Astrocyte of the hippocampus (primary cell): ENCODE measurements around the gene PHACTR1.

Source experiments
- DNase-seq: peaks from one replicate; pipeline ENCODE4 v3.0.0; 2011; ENCODE audit warnings: low read depth, low spot score

PHACTR1 gene

DNA sequence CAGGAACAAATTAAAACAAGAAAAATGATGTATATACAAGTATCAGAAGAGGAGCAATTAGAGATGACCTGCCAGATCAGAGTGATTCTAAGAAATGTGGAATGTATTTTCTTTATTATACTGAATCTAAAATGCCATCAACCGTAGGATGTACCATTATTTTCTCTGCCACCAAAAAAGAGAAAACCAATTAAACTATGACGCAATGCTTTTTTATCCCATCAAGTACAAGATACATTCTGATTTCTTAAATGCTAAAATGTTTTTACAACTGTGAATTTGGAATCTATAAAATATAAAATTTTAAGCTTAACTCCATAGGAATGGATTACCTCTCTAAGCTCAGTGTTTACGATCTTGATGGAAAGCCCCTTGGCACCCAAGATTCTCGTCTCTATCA lies 85.9 kb downstream of the PHACTR1 start:
- DNase-seq: no peak

DNA sequence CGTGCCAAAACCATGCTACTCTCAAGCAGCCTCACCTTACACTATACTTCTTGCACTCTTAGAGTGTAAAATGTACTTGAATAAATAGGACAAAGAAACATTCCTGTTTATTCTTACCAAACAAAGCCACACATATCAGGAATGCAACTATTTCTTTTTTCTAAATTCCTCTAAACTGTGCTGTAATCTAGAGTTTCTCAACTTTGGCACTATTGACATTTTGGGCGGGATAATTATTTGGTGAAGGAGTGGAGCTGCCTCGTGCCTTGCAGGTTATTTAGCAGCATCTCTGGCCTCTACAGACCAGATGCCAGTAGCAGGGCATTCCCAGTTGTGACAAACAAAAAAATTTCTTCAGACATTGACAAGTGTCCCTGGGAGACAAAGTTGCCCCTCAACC lies 86.9 kb downstream of the PHACTR1 start:
- DNase-seq: peak; percentile 22

DNA sequence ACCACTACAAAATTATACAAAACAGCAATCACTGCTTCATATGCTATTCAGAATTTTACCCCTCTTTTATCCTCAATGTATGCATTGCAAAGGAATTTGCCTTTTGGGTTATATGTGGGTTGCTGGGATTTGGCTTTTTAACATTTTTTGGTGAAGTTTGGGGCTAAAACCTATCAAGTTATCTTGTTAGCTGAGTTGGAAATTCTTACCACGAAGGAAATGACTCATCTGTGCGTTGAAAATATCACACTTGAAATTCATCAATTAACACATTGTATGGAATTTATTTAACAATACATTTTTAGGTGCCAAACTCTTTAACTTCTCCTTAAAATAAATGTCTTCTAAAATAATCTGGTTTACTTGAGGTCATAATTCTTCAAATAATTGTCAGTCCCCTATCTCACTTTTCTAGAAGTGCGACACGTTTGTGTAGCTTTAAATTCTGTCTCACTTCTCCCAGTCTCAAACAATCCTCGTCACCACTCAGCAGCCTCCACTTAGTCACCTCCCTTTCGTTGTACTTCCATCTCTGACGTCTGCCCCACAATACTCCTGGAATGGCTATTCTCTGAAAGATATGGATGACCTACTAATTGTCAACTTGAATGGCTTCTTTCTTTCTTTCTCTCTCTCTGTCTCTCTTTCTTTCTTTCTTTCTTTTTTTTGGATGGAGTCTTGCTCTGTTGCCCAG lies 88.5 kb downstream of the PHACTR1 start:
- DNase-seq: peak; percentile 53

DNA sequence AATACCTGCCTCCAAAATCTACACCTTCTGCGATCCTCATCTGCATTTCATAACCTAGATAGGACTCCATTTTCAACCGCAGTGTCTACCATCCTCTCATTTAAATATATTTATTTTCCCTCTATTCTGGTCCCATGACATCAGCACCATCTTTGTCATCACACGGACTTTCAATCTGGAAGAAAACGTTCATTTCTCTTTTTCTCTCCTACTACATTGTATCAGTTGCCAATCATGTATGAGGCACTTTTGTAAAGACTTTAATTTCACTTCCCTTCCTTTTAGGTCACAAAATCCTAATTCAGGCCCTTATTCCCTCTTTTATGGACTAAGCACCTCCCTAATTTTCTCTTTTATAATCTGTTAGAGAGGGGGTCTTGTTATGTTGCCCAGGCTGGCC lies 89.6 kb downstream of the PHACTR1 start:
- DNase-seq: no peak

DNA sequence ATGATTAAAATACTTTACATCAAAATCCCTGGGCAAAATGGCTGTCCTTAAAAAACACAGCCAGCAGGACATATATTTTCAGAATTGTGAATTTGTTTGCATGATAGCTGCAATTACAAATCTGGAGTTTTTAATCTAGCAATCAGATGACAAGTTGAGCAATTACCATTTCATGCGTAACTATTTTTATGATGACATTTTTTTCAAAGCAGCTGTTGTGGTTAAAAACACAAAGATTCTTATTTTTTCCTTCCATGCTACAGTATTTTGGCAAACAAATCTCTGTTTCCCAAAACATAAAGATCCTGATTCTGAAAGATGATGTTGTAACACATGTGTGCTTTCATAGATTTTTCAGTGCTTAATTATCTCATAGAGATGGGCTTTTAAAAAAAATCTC lies 90.2 kb downstream of the PHACTR1 start:
- no peak for DNase-seq

DNA sequence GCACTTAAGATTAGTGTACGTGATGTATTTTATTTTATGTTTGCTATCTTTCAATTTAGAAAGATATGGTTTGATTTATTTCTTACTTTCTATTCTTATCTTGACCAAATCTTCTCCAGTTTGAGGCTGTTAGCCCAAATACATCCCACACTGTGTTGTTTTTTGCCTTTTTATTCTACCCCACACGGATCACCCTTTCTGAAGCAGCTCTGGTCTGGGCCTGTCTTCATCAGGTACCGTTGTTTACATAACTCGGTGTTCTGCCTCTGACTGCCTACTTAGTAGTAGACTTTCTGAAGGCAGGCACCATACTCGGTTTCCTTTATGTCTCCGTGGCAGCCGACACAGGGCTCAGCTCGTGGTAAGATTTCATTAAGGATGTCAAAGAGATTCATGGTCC lies 95.0 kb downstream of the PHACTR1 start:
- DNase-seq: no peak

DNA sequence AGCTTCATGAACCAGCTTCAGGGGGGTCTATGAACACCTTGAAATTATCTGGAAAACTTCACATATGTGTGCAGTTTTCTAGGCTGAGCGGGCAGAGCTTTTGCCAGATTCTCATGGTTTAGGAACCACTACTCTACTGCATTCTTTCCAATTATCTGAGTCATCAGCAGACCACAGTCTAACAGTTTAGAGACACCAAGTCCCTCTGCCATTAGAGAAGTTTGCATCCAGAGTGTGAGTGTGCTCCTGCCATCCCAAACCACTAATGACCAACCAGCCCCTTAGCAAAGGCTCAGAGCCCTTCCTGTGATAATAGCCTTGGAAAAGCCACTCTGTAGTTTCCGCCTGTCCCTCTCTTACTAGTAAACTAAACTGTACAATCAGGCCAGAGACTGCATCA lies 96.8 kb downstream of the PHACTR1 start:
- peak; percentile 84 for DNase-seq

DNA sequence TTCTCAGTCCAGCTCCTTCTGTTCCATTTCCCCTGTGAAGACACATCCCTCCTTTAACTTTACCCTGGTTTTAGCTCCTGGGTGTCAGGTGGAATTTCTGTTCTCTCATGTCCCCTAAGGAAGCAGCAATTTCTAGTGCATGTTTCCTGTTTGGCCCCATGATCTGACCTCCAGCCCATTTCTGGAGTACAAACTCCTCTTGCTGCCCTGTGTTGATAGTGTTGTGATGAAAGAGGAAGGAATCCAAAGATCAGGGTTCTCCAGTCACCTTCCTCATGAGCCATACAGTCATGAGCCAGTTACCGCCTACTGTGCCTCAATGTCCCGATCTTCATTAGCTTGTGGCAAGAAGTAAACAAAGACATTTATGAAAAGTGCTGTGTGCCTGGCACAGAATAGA lies 97.4 kb downstream of the PHACTR1 start:
- DNase-seq: no peak

DNA sequence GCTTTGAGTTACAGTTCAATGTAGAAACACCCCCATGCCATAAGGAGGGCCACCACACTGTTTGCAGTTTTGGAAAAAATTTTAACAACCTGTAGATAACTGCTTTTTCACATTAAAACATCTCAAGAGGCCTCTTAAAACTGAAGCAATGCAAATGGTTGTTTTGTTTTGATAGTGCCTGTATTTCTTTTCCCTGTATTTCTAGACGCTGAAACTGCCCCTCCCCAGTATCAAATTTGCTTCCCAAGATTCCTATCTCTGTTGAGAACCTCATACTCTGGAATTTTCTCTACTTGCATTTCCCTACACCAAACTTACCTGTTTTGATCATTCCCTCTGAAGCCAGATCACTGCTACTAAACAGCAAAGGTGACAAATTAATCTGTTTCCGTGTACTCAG lies 98.5 kb downstream of the PHACTR1 start:
- DNase-seq: no peak

DNA sequence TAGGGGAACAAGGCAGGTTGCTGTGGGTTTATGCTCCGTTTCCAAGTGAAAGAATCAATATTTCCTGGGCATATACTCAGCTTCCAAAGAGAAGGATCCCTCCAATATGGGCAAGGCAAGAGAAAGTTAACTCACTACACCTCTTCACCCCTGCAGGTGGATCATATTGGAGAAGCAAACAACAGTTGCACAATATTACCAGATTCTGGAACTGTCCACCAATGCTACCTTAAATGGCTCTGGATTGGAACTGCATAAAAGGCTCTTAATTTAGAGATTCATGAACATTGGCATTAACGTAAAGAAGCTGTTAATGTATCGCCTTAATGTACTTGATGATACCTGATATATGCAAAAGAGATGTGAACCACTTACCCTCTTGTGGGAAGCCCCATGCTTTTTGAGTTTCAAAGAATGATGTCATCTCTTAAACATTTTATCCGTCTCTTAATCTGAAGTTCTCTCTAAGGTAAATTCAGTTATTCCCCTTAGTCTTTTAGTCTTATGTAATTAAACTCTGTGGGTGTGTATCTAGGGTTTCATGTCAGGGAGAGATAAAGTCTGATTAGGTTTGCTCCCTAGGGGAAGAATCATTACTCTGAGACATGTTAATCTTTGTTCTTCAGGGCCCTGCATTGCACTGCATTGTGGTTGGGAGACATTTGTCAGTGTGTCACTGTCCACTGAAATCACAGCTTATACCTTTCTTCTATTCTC lies 99.5 kb downstream of the PHACTR1 start:
- peak; percentile 18 for DNase-seq

DNA sequence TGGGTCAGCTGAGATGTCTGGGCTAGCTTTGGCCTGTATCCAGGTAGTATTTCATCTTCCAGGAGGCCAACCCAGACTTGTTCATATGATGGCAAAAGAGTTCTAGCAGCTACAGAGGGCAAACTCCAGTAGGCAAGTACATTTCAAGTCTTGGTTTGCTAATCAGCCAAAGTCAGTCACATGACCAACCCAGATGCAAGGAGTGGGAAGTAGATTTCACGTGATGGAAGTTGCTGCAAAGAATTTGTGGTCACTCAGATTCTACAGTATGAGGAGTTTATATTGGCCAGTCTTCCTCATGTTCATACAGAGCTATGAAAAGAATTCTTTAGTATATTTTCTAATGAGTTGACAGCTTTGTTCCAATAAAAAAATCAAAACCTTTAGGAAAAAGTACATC lies 101.8 kb downstream of the PHACTR1 start:
- DNase-seq: peak; percentile 63

DNA sequence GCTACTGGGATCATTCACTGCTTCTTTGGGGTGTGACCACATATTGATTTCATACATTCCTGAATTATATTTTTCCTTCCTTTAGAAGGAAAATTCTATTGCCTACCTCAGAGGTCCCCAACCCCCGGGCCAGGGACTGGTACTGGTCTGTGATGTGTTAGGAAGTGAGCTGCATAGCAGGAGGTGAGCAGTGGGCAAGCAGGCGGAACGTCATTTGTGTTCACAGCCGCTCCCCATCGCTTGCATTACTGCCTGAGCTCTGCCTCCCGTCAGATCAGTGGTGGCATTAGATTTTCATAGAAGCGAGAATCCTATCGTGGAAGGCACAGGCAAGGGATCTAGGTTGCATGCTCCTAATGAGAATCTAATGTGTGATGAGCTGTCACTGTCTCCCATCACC lies 107.3 kb downstream of the PHACTR1 start:
- DNase-seq: no peak

DNA sequence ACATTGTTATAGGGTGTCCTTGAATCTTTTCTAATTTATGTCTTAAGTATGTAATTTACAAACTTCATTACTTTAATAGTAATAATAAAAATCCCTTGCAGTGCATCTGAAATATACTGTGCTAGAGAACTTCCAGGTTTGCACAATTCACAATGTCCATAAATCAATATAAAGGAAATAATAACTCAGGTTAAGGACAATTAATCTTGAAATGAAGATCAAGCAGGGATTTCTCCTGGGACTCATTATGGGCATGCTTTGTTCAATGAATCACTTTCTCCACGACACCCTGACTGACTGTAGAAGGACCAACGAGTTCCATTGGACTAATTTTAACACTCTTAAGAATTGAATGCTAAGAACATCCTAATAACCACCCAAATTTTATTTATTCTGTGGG lies 110.0 kb downstream of the PHACTR1 start:
- DNase-seq: no peak

DNA sequence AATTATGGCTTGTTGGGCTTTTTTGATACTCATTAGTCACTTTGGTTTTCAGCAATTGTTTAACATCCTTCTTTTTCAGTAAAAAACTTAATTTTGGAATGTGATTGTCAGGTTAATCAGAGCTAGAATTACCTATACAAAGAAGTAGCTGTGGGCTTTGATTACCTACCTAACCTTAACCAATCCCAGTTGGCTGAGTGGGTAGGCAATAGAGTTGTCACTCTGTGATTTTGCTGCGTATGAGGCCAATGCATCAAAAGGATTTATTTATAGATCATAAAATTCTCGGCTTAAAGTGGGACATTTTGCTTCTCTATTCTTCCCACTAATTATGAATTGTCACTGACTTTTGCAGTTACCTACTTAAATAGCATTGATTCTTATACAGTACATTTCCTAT lies 111.4 kb downstream of the PHACTR1 start:
- no peak for DNase-seq

DNA sequence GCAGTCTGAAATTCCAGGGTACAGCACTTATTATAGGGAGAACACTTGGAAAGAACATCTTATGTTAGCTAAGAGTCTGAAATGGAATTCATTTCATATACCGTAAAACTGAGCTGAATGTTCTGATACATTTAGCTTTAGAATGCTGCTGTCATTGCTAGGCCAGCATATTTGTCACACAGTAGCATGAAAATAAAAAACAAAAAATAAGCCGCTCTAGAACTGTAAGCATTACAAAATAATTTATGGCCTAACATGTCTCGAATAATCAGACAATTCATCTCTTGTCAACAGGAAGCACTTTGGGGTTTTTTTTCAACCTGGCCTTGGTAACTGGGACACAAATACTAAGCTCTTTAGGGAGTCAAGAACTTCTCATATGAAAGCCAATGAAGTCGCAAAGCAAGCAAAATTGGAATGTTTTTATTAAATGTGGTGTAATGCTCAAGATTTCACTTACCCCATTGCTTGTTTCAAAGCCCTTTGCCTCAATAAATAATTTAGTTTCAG lies 115.7 kb downstream of the PHACTR1 start:
- DNase-seq: no peak

DNA sequence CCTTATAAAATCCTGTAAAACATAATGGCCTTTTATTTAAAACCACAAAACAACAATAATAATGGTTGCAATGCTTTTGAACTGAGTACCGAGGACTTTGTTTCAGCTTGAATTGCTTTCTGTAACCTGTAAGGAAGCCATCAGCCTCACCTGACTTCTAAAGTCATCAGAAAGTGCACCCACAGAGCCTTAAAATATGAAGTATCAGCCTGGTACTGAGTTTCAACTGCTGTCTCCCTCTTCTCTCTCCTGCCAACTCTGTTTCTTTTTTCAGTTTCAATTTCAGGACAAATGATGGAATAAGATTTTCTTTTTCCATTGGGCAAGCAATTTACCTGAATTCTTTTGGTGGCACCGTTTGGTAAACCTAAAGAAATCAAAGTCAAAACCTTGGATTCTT lies 119.4 kb downstream of the PHACTR1 start:
- no peak for DNase-seq

DNA sequence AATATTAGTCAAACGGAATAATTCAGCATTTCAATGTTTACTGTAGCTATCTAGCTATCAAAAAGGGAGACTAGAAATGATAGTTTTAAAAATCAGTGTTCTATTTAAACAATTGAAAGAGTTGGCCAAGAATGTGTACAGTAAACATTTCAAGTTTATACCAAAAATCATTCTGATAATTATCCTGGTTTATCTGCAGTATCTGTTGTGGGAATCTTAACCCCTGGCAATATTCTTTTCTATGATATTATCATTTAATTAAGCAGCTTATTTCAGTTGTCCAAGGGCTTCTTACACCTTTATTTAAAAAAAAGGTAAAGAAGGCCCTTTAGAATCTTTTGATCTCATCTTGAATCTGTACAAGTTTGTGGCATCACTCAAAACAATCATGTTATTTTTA lies 125.1 kb downstream of the PHACTR1 start:
- DNase-seq: no peak

DNA sequence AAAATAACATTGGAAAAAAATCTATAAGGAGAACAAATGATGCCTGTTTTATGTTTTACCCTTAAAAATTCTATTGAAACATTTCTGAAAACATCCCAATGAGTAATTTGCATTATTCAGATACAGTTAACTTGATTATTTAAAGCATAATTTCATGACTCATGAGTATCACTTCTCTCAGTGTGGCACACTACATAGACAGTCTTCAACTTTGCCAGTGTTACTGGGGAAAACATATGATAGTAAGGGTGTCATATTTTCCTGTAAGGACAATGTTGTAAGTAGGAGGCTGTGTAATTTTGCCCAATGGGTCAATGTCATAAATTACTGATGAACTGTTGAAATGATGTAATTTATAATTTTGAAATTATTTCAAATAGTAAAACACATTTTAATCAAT lies 125.5 kb downstream of the PHACTR1 start:
- no peak for DNase-seq

DNA sequence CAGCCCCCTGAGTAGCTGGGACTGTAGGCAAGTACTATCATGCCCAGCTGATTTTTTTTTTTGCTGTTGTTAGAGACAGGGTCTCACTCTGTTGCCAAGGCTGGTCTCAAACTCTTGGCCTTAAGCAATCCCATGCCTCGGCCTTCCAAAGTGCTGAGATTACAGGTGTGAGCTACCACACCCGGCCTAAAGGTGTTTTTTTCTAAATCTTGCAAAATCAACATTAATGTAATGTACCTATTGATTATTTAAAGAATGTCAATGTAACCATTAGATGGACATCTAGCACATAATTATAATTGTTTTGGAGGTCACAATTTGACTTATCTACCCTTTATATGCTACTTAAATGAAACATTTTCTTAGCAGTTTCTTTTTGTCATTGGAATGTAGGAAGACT lies 126.1 kb downstream of the PHACTR1 start:
- DNase-seq: no peak

DNA sequence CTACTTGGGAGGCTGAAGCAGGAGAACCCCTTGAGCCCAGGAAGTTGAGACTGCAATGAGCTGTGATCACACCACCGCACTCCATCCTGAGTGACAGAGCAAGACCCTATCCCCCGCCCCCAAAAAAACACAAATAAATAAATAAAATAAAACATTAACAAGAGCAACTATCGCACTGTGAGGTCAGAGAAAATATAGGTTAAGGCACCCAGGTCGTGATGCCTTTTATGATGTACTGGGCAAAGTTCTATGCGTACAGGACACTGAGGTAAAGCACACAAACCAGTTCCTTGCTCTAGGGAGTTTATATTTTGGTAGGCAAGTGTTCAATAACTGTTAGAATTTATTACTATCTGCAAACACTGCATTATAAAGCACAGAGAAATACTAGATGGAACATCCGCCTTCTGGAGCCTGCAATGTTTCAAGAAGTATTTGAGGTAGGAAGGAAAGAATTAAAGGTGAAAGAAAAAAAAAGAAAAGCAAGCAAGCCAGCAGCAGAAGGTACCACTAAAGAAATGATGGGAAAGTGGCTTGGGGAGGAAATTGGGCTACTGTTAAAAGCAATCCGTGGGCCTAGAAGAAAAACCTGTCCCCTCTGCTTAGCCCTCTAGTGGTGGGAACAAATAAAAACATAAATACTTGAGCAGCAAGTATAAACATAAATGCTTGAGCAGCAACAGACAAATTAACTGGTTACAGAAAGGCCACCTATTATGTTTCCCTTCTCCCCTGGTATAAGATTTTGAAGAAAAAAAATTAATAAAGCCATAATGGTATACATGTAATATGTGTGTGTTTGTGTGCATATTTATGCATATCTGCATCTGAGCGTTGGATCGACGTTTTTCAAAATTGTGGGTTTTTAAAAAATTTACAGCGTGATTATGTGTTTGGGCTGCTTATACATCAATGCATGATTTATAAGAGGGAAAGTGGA lies 128.0 kb downstream of the PHACTR1 start:
- DNase-seq: peak; percentile 48

DNA sequence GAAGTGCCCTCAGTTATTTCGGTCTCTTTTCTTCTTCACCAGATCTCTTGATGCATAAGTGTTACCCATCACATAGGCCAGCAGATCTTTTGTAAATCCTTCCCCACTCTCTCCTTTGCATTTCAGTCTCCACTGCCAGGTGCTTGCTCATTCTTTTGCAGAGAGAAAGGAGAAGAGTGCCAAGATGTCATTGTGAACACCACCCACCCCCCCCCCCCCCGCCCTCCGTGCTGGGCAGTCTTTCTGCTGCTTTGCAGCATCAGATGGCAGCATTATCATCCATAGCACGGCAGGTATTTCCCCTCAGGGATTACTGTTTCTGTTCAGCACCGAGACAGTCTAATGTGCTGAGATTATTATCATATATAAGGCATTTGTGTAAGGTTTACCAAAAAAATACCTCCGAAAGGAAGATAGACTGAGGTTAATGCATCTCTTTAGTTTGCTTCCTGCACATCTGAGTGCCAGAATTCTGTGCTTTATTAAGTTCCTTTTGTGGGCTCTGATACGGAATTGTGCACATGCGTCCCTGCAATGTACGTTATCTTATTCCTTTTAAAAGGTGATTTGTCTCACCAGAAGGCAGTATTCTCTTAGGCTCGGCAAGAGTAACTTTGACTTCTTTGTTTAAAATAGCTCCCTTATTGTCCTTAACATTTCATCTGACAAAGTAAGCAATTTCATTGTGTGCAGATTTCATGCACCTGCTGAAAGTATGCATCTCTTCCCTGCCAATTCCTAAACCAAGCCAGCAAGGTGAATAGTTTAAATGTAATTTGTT lies 128.8 kb downstream of the PHACTR1 start:
- DNase-seq: no peak
